Mucosa of rectum (tissue), 2 donors: ENCODE measurements around the gene JAG1.

Experiments used
- H3K27ac ChIP-seq, 2 donors: one replicate each; pipeline ENCODE4 v1.7.0; 2013; ENCODE audit warnings: inconsistent platforms in 2 of 2, low read depth in 2 of 2, low read length in 2 of 2
- H3K27me3 ChIP-seq, 2 donors: one replicate each; pipeline ENCODE4 v1.7.0; 2013; ENCODE audit warnings: low read length in 2 of 2; ENCODE audit not compliant: control insufficient read depth in 2 of 2, insufficient read depth in 2 of 2
- H3K36me3 ChIP-seq, 2 donors: one replicate each; pipeline ENCODE4 v1.7.0; 2013; ENCODE audit warnings: low read length in 2 of 2; ENCODE audit not compliant: control insufficient read depth in 2 of 2, insufficient read depth in 2 of 2
- H3K4me1 ChIP-seq, 2 donors: one replicate each; pipeline ENCODE4 v1.7.0; 2013; ENCODE audit warnings: low read length in 2 of 2, mild to moderate bottlenecking in 1 of 2; ENCODE audit not compliant: control insufficient read depth in 2 of 2, insufficient read depth in 2 of 2
- H3K4me3 ChIP-seq, 2 donors: one replicate each; pipeline ENCODE4 v1.7.0; 2013; ENCODE audit warnings: low read length in 2 of 2
- H3K9ac ChIP-seq, 2 donors: one replicate each; pipeline ENCODE4 v1.7.0; 2013; ENCODE audit warnings: low read length in 2 of 2, low read depth in 1 of 2, mild to moderate bottlenecking in 1 of 2
- H3K9me3 ChIP-seq, 2 donors: one replicate each; pipeline ENCODE4 v1.7.0; 2013; ENCODE audit warnings: low read length in 2 of 2; ENCODE audit not compliant: control insufficient read depth in 2 of 2
- donor health status: healthy.
- donor health status: Normal muscosa, but diverticular disease.

JAG1 gene

DNA sequence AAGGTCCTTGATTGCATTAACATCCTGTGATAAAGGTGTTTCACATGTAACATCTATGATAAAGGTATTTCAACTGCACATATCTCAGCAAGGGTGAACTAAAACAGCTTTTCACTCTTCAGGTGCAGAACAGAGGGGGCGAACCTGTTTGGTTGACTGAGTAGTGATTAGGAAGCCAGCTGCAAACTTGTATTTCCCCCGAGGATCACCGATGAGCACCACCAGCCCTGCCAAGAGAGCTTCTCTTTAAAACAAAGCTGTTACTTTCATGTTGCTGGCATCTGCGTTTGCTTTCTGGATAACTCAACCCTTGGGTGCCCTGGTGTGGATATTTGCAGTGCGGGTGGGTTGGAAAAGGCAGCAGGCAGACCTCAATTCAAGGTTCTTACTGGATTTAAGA lies 39.6 kb downstream of the JAG1 start:
- Histone ChIP-seq H3K27me3 (no peaks in the 10 kb centered on the region), H3K4me1 (peaks cover 6 to 10% of the 10 kb centered on the region in 2 donors), H3K27ac (no peak overlapping the region), H3K36me3 (peaks cover 13 to 17% of the 10 kb centered on the region in 2 donors), H3K9ac (no peak overlapping the region), H3K9me3 (no peaks in the 10 kb centered on the region), H3K4me3 (no peak overlapping the region)

DNA sequence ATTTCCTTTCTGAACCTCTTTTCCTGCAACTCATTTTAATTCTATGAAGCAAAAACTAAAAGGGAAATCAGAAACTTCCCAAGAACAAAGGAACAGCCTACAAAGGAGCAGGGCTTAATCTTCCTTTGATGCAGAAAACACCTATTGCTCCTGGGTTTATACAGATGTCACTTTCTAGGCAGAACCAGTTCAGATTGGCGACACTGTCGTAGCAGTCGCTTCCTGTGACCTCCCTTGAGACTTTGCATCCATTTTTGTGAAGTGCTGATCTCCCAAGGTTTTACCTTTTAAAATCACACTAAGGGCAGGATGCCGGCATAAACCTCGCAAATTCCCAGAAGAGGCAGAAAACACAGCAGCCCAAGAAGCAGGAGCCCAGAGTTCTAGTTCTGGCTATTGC lies 40.1 kb downstream of the JAG1 start:
- Histone ChIP-seq H3K27ac (no peak overlapping the region), H3K9me3 (no peaks in the 10 kb centered on the region), H3K4me3 (no peak overlapping the region), H3K9ac (no peak overlapping the region), H3K27me3 (no peaks in the 10 kb centered on the region), H3K4me1 (peaks cover 6 to 10% of the 10 kb centered on the region in 2 donors), H3K36me3 (peaks cover 8 to 14% of the 10 kb centered on the region in 2 donors)

DNA sequence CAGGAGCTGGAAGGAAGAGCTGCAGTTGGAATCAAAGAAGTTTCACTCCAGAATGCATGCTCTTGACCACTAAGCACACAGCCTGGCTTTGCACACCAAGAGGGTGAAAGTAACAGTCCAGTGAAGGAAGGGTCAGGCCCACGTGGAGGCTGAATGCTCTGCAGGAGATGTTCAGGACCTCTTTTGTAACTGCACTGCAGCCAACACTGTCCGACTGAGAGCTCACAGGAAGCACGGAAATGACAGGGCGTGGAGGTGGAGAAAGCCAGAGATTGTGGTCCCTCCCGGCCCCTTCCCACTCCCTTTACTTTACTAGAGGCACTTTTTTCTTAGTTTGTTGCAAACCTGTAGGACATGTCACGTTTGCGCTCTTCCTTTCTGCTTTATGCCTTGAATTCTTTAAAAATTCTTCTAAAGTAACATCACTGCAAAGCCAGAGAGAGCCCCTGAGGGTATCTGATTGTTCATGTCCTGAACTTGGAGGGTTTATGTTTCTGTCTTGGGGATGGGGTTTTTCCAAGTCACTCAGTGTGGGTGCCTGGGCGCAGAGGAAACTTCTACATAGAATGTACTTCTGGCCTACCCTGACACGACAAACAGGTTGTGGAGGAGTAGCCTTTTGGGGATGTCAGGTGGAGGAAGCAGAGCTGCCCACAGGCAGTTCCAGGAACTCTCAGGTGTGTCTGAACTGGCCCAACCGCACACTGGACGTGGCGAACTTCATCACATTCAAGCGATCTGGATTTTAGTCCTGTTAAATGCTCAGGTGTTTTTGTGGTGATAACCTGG lies 40.9 kb downstream of the JAG1 start:
- H3K27ac ChIP-seq: no peak overlapping the region
- H3K9me3 ChIP-seq: no peaks in the 10 kb centered on the region
- no peak overlapping the region for H3K4me3 ChIP-seq
- H3K9ac ChIP-seq: no peak overlapping the region
- peaks cover 6 to 10% of the 10 kb centered on the region in 2 donors for H3K4me1 ChIP-seq
- H3K27me3 ChIP-seq: no peaks in the 10 kb centered on the region
- H3K36me3 ChIP-seq: peaks cover 8% of the 10 kb centered on the region in 2 donors

DNA sequence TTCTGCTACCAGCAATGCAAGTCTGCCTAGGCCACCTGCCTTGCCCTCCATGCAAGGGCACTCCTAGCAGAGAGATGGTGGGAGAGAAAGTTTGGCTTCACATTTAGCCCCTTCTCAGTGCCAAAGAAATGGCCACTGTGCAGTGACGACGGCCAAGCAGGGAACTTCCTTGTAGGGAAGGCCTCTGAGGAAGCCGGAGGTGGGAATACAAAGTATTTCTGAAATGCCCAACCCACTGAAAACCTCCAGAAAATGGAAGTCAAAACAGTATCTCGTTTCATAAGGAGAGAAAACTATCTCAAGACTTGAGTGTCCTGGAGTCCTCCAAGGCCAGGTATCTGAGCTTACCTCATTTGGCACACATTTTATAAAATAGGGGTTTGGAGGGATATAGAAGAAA lies 42.7 kb downstream of the JAG1 start:
- Histone ChIP-seq H3K9ac (no peak overlapping the region), H3K4me3 (no peak overlapping the region), H3K9me3 (no peaks in the 10 kb centered on the region), H3K4me1 (no peaks in the 10 kb centered on the region), H3K27me3 (no peaks in the 10 kb centered on the region), H3K27ac (no peak overlapping the region), H3K36me3 (peaks cover 0 to 5% of the 10 kb centered on the region in 2 donors)

DNA sequence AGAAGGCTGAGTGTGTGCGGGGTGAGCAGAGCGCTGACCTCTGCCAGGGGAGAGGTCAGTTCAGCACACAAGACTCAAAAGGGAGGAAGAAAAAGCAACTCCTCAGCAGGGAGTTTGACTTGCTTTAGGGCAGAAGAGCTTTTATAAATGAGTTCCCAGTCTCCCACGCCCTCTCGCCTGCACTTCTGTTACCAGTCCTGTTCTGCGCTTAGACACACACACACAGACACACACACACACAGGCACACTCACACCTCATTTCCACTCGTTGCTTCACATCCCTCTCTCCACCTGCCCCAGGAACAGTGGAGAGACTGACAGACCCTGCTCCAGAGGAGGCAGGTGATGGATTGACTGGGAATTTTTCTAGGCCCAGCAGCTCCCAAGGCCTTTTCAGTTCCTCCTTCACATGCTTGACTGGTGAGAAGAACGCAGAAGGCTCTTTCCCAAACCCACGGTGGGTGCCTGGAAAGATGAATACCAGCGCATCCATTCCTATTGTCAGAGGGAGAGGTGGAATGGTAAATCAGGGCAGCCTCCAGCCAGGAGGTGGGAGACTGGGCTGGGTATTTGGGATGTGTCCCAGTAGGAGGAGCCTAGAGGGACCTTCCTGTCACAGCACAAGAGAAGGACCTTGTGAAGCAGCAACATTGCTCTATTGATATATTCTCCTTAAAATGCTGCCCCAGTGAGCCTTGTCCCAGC lies 43.7 kb downstream of the JAG1 start:
- Histone ChIP-seq H3K9me3 (no peaks in the 10 kb centered on the region), H3K4me1 (no peaks in the 10 kb centered on the region), H3K27me3 (no peaks in the 10 kb centered on the region), H3K36me3 (peaks cover 0 to 5% of the 10 kb centered on the region in 2 donors), H3K9ac (no peak overlapping the region), H3K27ac (no peak overlapping the region), H3K4me3 (no peak overlapping the region)

DNA sequence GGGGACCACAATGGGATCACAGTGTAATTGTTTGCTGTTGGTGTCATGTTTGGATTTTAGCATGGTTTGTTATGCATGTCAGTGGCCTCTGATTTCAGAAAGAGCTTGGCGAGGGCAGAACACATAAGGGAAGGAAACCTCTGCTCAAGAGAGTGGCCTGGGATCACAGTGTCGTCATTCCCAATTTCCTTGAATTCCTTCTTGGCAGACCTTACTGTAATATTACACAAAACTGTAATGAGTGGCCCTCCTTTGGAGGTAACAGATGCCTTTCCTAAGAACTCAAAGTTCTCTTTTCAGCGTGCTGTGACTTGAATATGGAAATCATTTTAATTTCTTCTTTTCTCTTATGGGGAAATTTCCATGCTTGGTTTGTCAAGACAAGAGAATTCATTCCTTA lies 46.9 kb downstream of the JAG1 start:
- Histone ChIP-seq H3K9ac (no peak overlapping the region), H3K36me3 (peaks cover 2 to 5% of the 10 kb centered on the region in 2 donors), H3K27me3 (no peaks in the 10 kb centered on the region), H3K4me3 (no peak overlapping the region), H3K9me3 (no peaks in the 10 kb centered on the region), H3K4me1 (no peaks in the 10 kb centered on the region), H3K27ac (no peak overlapping the region)

DNA sequence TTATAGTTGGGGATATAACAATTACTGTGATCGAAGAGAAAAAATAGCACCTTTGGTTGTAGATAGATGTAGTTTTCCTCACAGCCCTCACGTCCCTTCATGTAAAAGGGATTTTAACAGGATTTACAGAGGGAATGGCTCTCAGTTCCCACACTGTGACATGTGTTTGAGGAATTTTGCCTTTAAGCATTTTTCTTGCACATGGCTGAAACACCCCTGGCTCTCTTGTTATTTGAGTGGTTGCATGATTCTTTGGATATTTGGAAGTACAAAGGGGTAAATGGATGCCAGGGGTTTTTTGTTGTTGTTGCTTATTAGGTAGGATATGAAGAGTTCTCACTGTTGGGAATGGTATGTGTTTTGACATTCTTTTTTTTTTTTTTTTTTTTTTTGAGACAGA lies 48.2 kb downstream of the JAG1 start:
- no peak overlapping the region for H3K27ac ChIP-seq
- H3K4me3 ChIP-seq: no peak overlapping the region
- H3K9ac ChIP-seq: no peak overlapping the region
- no peaks in the 10 kb centered on the region for H3K9me3 ChIP-seq
- H3K27me3 ChIP-seq: no peaks in the 10 kb centered on the region
- no peaks in the 10 kb centered on the region for H3K4me1 ChIP-seq
- peaks cover 2 to 5% of the 10 kb centered on the region in 2 donors for H3K36me3 ChIP-seq

DNA sequence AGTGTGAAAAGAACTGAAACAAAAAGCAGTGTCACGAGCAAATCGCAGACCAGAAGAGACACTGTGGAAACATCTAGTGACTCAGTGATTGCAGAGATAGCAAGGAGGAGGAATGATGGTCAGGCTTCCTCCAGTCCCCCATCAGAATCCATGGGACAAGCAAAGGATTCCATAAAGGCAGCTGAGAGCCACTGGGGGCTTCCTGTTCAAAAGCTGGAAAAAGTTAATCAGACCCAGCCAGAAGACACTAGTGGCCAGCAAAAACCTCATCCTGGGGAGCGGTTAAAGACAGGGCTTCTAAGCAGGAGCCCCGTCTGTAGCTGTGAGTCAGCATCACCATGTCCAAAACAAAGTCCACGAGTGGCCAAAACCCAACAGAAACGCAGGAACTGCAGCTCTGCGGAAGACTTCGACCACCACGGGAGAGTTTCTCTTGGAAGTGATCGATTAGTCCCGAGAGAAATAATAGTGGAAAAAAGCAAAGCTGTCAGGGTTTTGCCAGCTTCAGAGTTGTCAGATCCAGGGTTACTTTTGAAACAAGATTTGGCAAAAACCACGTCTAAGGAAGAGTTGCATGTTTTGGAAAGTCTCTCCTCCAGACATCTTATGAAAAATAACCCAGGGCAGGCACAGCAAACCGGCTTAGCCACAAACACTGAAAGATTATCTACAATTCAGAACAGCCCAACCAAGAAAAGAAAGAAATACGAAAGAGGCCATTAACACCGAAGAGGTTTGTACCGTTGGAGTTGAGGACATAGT lies 51.0 kb downstream of the JAG1 start:
- Histone ChIP-seq H3K27me3 (no peaks in the 10 kb centered on the region), H3K4me3 (no peak overlapping the region), H3K9ac (no peak overlapping the region), H3K36me3 (peaks cover 0 to 2% of the 10 kb centered on the region in 2 donors), H3K9me3 (no peaks in the 10 kb centered on the region), H3K27ac (peak overlapping the region; percentile 38 to 44), H3K4me1 (peaks cover 6 to 7% of the 10 kb centered on the region in 2 donors)

DNA sequence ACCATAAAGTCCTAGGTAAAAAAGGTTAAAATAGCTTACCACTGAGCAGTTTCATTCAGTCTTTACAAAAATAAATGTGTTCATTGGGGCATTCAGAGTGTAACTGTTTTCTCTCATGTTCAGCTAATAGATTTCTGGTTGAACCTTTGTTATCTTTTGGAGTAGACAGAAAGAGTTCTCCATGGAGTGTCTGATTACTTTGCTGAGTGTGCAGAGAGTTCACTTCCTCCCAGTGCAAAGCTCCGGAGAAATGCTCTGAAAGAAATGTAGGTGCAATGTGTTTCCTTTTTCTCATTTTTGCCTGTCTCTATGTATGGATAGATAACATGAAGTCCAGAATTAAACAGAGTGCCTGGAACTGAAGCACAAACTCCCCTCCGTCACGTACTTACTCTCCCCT lies 52.6 kb downstream of the JAG1 start:
- no peak overlapping the region for H3K27ac ChIP-seq
- H3K27me3 ChIP-seq: no peaks in the 10 kb centered on the region
- H3K9ac ChIP-seq: no peak overlapping the region
- H3K4me3 ChIP-seq: no peak overlapping the region
- peaks cover 6 to 7% of the 10 kb centered on the region in 2 donors for H3K4me1 ChIP-seq
- peaks cover 0 to 2% of the 10 kb centered on the region in 2 donors for H3K36me3 ChIP-seq
- H3K9me3 ChIP-seq: no peaks in the 10 kb centered on the region

DNA sequence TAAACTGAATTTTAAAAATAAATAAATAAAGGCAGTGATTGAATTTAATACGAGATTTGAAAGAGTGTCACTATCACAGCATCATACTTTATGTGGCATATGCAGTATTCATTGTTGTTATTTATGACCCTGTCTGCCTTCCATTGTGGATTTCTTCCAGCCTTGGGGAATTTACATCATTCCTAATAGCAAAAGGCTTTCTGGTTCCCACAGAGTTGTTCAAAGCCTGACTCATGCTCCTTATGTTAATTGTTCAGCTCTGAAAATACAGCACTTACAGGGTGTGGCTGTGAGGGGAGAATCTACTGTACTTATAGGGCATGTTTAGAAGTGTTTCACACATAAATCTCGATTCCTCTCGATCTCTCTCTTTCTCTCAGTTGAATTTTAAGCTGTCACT lies 54.4 kb downstream of the JAG1 start:
- no peak overlapping the region for H3K27ac ChIP-seq
- peaks cover 6 to 7% of the 10 kb centered on the region in 2 donors for H3K4me1 ChIP-seq
- no peak overlapping the region for H3K9ac ChIP-seq
- no peak overlapping the region for H3K4me3 ChIP-seq
- H3K27me3 ChIP-seq: no peaks in the 10 kb centered on the region
- peaks cover 0 to 2% of the 10 kb centered on the region in 2 donors for H3K36me3 ChIP-seq
- H3K9me3 ChIP-seq: no peaks in the 10 kb centered on the region
